ENCODE measurements around the gene EIF4G2.

Gene EIF4G2

GRCh38 chr11:10771457-10771856 lies 37.3 kb downstream of the EIF4G2 start:
- no peak for DNase-seq (ENCODE audit: low read depth, low spot score)
- Histone ChIP-seq H3K4me3 (ENCODE audit: insufficient read length, low read depth) (no peak overlapping the region), H3K36me3 (ENCODE audit: insufficient read depth, insufficient read length, low read length) (peaks cover 72% of the 10 kb centered on the region), H3K4me1 (ENCODE audit: insufficient read depth, insufficient read length) (no peaks in the 10 kb centered on the region), H3K9me3 (ENCODE audit: insufficient read depth, low read length) (no peaks in the 10 kb centered on the region), H3K9ac (ENCODE audit: insufficient read length, low read depth) (no peak overlapping the region), H3K27me3 (ENCODE audit: insufficient read depth, insufficient read length) (no peaks in the 10 kb centered on the region)
- TF ChIP-seq SUZ12 (IDR thresholded peaks at IDR 0.05; ENCODE audit: extremely low read depth, insufficient read depth, insufficient read length) (no peak), YY1 (IDR thresholded peaks at IDR 0.05; ENCODE audit: insufficient read depth, insufficient read length) (no peak), ZNF274 (IDR thresholded peaks at IDR 0.05; ENCODE audit: low read depth, low read length) (no peak)

DNA sequence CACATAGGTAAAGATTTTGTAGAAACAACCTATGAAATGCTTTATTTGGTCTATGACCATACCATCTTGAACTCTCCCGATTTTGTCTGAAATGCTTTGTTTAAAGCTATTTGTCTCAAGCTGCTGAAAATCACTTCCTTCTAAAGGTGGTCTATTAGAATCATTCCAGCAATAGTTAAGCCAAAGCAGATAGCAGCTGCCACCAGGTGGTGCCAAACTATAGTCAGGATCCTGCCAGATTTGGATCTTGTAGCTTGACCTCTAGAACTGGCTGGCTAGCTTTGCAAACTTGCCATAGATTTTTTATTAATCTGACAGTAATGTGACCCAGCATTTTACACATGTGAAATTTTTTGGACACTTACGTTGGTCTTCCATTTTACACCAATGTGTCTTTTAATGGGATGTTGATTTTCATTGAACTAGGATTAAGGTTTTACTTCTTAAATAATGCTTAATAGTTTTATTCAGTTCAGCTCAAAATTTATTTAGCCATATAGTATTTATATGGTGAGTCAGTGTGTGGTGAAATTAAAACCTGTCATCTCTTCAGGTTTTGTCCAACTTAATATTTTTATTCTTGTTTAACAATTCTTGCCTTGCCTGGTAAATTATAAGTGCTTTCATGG lies 38.0 kb downstream of the EIF4G2 start:
- peaks cover 66% of the 10 kb centered on the region for H3K36me3 ChIP-seq (ENCODE audit: insufficient read depth, insufficient read length, low read length)
- H3K4me1 ChIP-seq (ENCODE audit: insufficient read depth, insufficient read length): no peaks in the 10 kb centered on the region
- no peak overlapping the region for H3K9ac ChIP-seq (ENCODE audit: insufficient read length, low read depth)
- H3K27me3 ChIP-seq (ENCODE audit: insufficient read depth, insufficient read length): no peaks in the 10 kb centered on the region
- no peak overlapping the region for H3K4me3 ChIP-seq (ENCODE audit: insufficient read length, low read depth)
- TF ChIP-seq SUZ12 (IDR thresholded peaks at IDR 0.05; ENCODE audit: extremely low read depth, insufficient read depth, insufficient read length) (no peak), ZNF274 (IDR thresholded peaks at IDR 0.05; ENCODE audit: low read depth, low read length) (no peak), YY1 (IDR thresholded peaks at IDR 0.05; ENCODE audit: insufficient read depth, insufficient read length) (no peak)
- peak; percentile 11 for DNase-seq (ENCODE audit: low read depth, low spot score)
- H3K9me3 ChIP-seq (ENCODE audit: insufficient read depth, low read length): no peaks in the 10 kb centered on the region

DNA sequence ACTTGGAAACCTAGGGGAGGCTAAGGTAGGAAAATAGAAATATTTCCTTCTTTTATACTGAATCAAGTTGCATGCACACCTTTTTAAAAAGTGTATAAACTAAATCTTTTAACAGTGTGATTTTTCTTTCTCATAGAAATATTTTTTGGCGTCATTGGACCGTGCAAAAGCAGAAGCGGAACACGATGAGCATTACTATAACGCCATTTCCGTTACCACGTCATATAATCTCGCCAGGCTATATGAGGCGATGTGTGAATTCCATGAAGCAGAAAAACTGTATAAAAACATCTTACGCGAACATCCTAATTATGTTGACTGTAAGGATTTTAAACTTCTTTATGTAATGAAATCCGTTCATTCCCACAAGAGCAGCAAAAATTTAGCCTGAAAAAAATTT lies 44.3 kb downstream of the EIF4G2 start:
- Histone ChIP-seq H3K4me1 (ENCODE audit: insufficient read depth, insufficient read length) (no peaks in the 10 kb centered on the region), H3K9ac (ENCODE audit: insufficient read length, low read depth) (no peak overlapping the region), H3K4me3 (ENCODE audit: insufficient read length, low read depth) (no peak overlapping the region), H3K36me3 (ENCODE audit: insufficient read depth, insufficient read length, low read length) (peaks cover 48% of the 10 kb centered on the region), H3K27me3 (ENCODE audit: insufficient read depth, insufficient read length) (no peaks in the 10 kb centered on the region), H3K9me3 (ENCODE audit: insufficient read depth, low read length) (no peaks in the 10 kb centered on the region)
- no peak for DNase-seq (ENCODE audit: low read depth, low spot score)
- TF ChIP-seq SUZ12 (IDR thresholded peaks at IDR 0.05; ENCODE audit: extremely low read depth, insufficient read depth, insufficient read length) (no peak), ZNF274 (IDR thresholded peaks at IDR 0.05; ENCODE audit: low read depth, low read length) (no peak), YY1 (IDR thresholded peaks at IDR 0.05; ENCODE audit: insufficient read depth, insufficient read length) (no peak)

GRCh38 chr11:10763766-10764165 lies 45.0 kb downstream of the EIF4G2 start:
- TF ChIP-seq ZNF274 (IDR thresholded peaks at IDR 0.05; ENCODE audit: low read depth, low read length) (no peak), SUZ12 (IDR thresholded peaks at IDR 0.05; ENCODE audit: extremely low read depth, insufficient read depth, insufficient read length) (no peak), YY1 (IDR thresholded peaks at IDR 0.05; ENCODE audit: insufficient read depth, insufficient read length) (no peak)
- DNase-seq (ENCODE audit: low read depth, low spot score): no peak
- Histone ChIP-seq H3K36me3 (ENCODE audit: insufficient read depth, insufficient read length, low read length) (peaks cover 49% of the 10 kb centered on the region), H3K27me3 (ENCODE audit: insufficient read depth, insufficient read length) (no peaks in the 10 kb centered on the region), H3K9ac (ENCODE audit: insufficient read length, low read depth) (no peak overlapping the region), H3K4me3 (ENCODE audit: insufficient read length, low read depth) (no peak overlapping the region), H3K4me1 (ENCODE audit: insufficient read depth, insufficient read length) (no peaks in the 10 kb centered on the region), H3K9me3 (ENCODE audit: insufficient read depth, low read length) (no peaks in the 10 kb centered on the region)

DNA sequence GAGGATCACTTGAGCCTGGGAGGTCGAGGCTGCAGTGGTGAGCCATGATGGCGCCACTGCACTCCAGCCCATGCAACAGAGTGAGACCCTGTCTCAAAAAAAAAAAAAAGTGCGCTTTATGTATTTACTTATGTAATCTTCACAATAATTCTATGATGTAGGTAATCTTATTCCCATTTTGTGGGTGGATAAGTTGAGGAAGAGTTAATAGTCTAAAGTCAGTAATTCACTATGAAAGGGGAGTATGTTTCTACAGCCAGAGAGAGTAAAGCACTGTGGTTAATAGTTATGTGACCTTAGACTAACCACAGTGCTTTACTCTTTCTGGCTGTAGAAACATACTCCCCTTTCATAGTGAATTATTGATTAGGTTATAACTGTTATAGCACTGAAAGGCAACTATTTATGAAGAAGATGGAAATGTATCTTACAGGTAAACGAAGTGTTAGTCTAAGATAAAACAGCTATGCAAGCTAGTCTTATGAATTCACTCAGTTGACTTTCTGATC lies 45.8 kb downstream of the EIF4G2 start:
- no peaks in the 10 kb centered on the region for H3K4me1 ChIP-seq (ENCODE audit: insufficient read depth, insufficient read length)
- no peak overlapping the region for H3K4me3 ChIP-seq (ENCODE audit: insufficient read length, low read depth)
- peaks cover 52% of the 10 kb centered on the region for H3K36me3 ChIP-seq (ENCODE audit: insufficient read depth, insufficient read length, low read length)
- no peaks in the 10 kb centered on the region for H3K9me3 ChIP-seq (ENCODE audit: insufficient read depth, low read length)
- TF ChIP-seq ZNF274 (IDR thresholded peaks at IDR 0.05; ENCODE audit: low read depth, low read length): no peak
- no peak for TF ChIP-seq YY1 (IDR thresholded peaks at IDR 0.05; ENCODE audit: insufficient read depth, insufficient read length)
- no peak for TF ChIP-seq SUZ12 (IDR thresholded peaks at IDR 0.05; ENCODE audit: extremely low read depth, insufficient read depth, insufficient read length)
- H3K9ac ChIP-seq (ENCODE audit: insufficient read length, low read depth): no peak overlapping the region
- no peak for DNase-seq (ENCODE audit: low read depth, low spot score)
- H3K27me3 ChIP-seq (ENCODE audit: insufficient read depth, insufficient read length): no peaks in the 10 kb centered on the region

DNA sequence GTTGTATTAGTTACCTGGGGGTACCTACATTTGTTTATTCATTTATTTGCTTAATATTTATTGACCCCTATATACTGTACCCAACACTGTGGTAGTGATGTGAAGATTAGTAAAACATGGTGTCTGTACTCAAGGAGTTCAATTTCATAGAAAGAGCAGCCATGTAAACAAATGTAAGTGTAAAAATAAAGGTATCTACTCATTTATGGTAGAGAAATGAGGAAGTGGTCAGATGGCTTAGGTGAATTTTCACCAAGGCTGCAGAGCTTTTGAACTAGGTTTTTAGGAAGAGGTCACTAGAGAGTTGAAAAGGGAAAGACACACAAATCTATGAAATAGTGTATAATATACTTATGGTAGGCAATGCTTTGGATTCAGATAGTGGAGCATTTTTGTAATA lies 46.5 kb downstream of the EIF4G2 start:
- Histone ChIP-seq H3K4me1 (ENCODE audit: insufficient read depth, insufficient read length) (no peaks in the 10 kb centered on the region), H3K36me3 (ENCODE audit: insufficient read depth, insufficient read length, low read length) (peaks cover 55% of the 10 kb centered on the region), H3K9me3 (ENCODE audit: insufficient read depth, low read length) (no peaks in the 10 kb centered on the region), H3K4me3 (ENCODE audit: insufficient read length, low read depth) (no peak overlapping the region), H3K27me3 (ENCODE audit: insufficient read depth, insufficient read length) (no peaks in the 10 kb centered on the region), H3K9ac (ENCODE audit: insufficient read length, low read depth) (no peak overlapping the region)
- TF ChIP-seq YY1 (IDR thresholded peaks at IDR 0.05; ENCODE audit: insufficient read depth, insufficient read length) (no peak), SUZ12 (IDR thresholded peaks at IDR 0.05; ENCODE audit: extremely low read depth, insufficient read depth, insufficient read length) (no peak), ZNF274 (IDR thresholded peaks at IDR 0.05; ENCODE audit: low read depth, low read length) (no peak)
- no peak for DNase-seq (ENCODE audit: low read depth, low spot score)

DNA sequence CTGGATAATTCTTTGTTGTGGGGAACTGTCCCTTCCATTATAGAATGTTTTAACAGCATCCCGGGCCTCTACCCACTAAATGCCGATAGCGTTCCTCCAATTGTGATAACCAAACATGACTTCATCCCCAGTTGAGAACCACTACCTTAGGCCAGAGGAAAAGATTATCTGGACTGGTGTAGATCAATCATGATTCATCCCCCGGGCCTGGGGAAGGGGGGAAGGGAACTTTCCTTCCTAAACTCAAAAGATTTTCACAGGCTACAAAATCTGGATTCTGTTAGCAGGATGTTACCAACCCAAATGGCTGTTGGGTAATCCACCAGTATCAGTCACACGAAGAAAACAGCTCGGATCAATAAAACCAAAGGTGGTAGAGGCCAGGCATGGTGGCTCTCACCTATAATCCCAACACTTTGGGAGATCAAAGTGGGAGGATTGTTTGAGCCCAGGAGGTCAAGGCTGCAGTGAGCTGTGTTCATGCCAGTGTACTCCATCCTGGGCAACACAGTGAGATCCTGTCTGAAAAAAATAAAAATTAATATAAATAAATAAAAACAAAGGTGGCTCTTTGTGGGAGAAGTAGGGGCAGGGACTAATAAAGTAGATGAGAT lies 47.5 kb downstream of the EIF4G2 start:
- Histone ChIP-seq H3K27me3 (ENCODE audit: insufficient read depth, insufficient read length) (no peaks in the 10 kb centered on the region), H3K9ac (ENCODE audit: insufficient read length, low read depth) (no peak overlapping the region), H3K4me1 (ENCODE audit: insufficient read depth, insufficient read length) (no peaks in the 10 kb centered on the region), H3K36me3 (ENCODE audit: insufficient read depth, insufficient read length, low read length) (peaks cover 63% of the 10 kb centered on the region), H3K4me3 (ENCODE audit: insufficient read length, low read depth) (no peak overlapping the region), H3K9me3 (ENCODE audit: insufficient read depth, low read length) (no peaks in the 10 kb centered on the region)
- no peak for DNase-seq (ENCODE audit: low read depth, low spot score)
- TF ChIP-seq YY1 (IDR thresholded peaks at IDR 0.05; ENCODE audit: insufficient read depth, insufficient read length) (no peak), SUZ12 (IDR thresholded peaks at IDR 0.05; ENCODE audit: extremely low read depth, insufficient read depth, insufficient read length) (no peak), ZNF274 (IDR thresholded peaks at IDR 0.05; ENCODE audit: low read depth, low read length) (no peak)
